Activated naive CD8-positive, alpha-beta T cell treated with anti-CD3 and anti-CD28 coated beads, Interleukin-2, amount 50 U/mL, for 24 hours (primary cell): ENCODE results near the gene ARHGAP23.

Source experiments
- ATAC-seq: fragments of 150-1000 bp; cut with Tn5 transposase; one replicate; pipeline ENCODE4 v1.10.0; 2021
- DNase-seq: peaks from one replicate; pipeline ENCODE4 v3.0.0; 2021
- H3K27ac Mint-ChIP-seq: one replicate; pipeline ENCODE4 v1.8.0; 2021; ENCODE audit warnings: mild to moderate bottlenecking, mixed read lengths
- H3K27me3 Mint-ChIP-seq: one replicate; pipeline ENCODE4 v1.8.0; 2021; ENCODE audit warnings: mixed read lengths
- H3K36me3 Mint-ChIP-seq: one replicate; pipeline ENCODE4 v1.8.0; 2021; ENCODE audit warnings: low read depth, mixed read lengths
- H3K4me1 Mint-ChIP-seq: one replicate; pipeline ENCODE4 v1.8.0; 2021; ENCODE audit warnings: mixed read lengths
- H3K4me3 Mint-ChIP-seq: one replicate; pipeline ENCODE4 v1.8.0; 2021; ENCODE audit warnings: mild to moderate bottlenecking, moderate library complexity, mixed read lengths
- H3K9me3 Mint-ChIP-seq: one replicate; pipeline ENCODE4 v1.8.0; 2021; ENCODE audit warnings: mixed read lengths

ARHGAP23 gene

DNA sequence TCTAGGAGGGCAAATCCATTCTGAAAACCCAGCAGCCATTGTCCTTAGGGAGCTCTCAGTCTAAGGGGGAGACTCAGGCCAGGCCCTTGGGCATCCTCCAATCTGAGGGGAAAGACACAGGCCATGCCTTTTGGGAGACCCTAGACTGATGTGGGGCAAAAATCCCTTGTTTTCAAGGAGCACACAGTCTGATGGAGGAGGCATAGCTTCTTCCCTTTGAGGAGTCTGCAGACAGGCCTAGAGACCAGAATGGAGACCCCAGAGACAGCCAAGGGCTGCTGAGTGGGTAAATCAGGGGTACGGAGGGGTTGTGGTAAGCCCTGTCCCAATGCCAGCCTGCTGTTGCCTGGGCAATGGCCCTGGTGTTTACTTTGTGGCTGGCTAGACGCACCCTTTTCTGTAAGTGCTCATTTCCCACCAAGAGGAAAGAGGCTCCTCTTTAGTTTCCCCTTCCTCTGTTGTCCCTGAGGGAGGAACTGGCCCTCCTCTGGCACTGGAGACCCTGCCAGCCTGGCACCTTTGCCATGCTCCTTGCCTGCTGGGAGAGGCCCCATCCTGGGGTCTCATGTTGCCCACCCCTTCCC, 19.3 kb downstream of the ARHGAP23 start:
- H3K27me3 Mint-ChIP-seq, result peaks cover 11% of the 10 kb centered on the region
- peaks cover 5% of the 10 kb centered on the region for H3K4me1 Mint-ChIP-seq
- no peak overlapping the region for H3K4me3 Mint-ChIP-seq
- no peaks in the 10 kb centered on the region for H3K9me3 Mint-ChIP-seq
- no peak for DNase-seq
- H3K36me3 Mint-ChIP-seq, result no peaks in the 10 kb centered on the region
- H3K27ac Mint-ChIP-seq, result no peak overlapping the region
- ATAC-seq, result no peak

- Mint-ChIP-seq H3K27ac (no peak overlapping the region), H3K9me3 (no peaks in the 10 kb centered on the region), H3K27me3 (peaks cover 17% of the 10 kb centered on the region), H3K4me1 (peaks cover 12% of the 10 kb centered on the region), H3K4me3 (no peak overlapping the region), H3K36me3 (no peaks in the 10 kb centered on the region)
- DNase-seq (no peak), ATAC-seq (no peak)
Measured at GRCh38 chr17:38448208-38448771, 20.0 kb downstream of the ARHGAP23 start.

- no peak overlapping the region for H3K4me3 Mint-ChIP-seq
- H3K4me1 Mint-ChIP-seq, result peaks cover 13% of the 10 kb centered on the region
- no peak for ATAC-seq
- no peak overlapping the region for H3K27ac Mint-ChIP-seq
- H3K9me3 Mint-ChIP-seq, result no peaks in the 10 kb centered on the region
- no peak for DNase-seq
- H3K27me3 Mint-ChIP-seq, result peaks cover 22% of the 10 kb centered on the region
- H3K36me3 Mint-ChIP-seq, result no peaks in the 10 kb centered on the region
Measured at GRCh38 chr17:38449364-38449763, 21.1 kb downstream of the ARHGAP23 start.

- no peak overlapping the region for H3K4me3 Mint-ChIP-seq
- peaks cover 17% of the 10 kb centered on the region for H3K4me1 Mint-ChIP-seq
- H3K9me3 Mint-ChIP-seq, result no peaks in the 10 kb centered on the region
- ATAC-seq, result no peak
- DNase-seq, result no peak
- H3K36me3 Mint-ChIP-seq, result no peaks in the 10 kb centered on the region
- H3K27ac Mint-ChIP-seq, result no peak overlapping the region
- H3K27me3 Mint-ChIP-seq, result peaks cover 31% of the 10 kb centered on the region
Measured at GRCh38 chr17:38450557-38451029, 22.3 kb downstream of the ARHGAP23 start.

GRCh38 chr17:38451030-38451839, 23.0 kb downstream of the ARHGAP23 start:
- DNase-seq (no peak), ATAC-seq (no peak)
- H3K36me3 Mint-ChIP-seq, result no peaks in the 10 kb centered on the region
- no peaks in the 10 kb centered on the region for H3K9me3 Mint-ChIP-seq
- H3K4me1 Mint-ChIP-seq, result peaks cover 17% of the 10 kb centered on the region
- no peak overlapping the region for H3K27ac Mint-ChIP-seq
- H3K27me3 Mint-ChIP-seq, result peaks cover 32% of the 10 kb centered on the region
- no peak overlapping the region for H3K4me3 Mint-ChIP-seq

DNA sequence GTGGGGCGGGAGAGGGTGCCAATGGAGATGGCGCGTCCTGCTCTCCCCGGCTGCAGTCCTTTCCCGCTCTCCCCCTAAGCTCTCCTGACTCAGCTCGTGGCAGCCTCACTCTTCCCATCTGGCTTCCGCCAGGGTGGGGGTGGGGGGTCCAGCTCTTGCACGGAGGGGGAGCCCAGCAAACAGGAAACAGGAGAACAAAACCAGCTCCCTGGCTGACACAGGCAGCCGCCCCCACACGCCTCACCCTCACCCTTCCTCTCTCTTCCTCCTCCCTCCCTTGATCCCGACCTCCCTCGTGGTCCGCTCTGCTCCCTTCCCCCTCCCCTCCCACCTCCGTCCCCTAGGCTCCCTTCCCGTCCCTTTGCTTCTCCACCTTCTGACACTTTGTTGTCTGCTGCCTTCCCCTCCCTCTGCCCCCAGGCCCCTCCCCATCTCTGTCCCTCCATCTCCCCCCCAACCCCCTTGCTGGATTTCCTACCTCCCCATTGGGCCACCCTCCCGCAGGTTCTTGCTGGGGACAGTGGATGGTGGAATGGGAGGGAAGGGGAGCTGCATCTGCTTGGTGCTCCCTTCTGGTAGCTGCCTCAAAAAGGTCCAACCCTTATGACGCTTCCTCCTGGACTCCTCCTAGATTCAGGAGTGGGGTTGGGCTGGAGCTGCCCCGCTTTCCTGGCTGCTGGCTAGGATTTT, 23.7 kb downstream of the ARHGAP23 start:
- no peak for ATAC-seq

DNA sequence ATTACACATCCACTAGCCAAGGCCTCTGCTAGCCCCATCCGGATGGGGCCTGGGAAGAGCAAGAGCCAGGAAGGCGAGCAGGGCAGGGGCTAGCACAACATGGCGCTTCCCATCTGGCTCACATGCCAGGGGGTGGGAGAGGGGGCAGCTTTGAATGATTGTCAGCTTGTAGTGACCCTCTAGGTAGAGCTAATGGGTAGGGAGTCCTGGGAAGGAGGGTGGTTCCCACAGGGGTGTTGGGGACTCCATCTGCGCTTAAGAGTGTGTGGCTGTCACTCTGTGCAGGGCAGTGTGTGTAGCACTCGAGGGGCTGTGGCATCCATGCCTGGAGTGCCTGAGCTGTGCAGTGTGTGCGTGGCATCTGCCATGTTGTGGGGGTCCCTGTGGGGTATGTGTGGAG, 24.5 kb downstream of the ARHGAP23 start:
- no peaks in the 10 kb centered on the region for H3K36me3 Mint-ChIP-seq
- no peak overlapping the region for H3K27ac Mint-ChIP-seq
- peaks cover 32% of the 10 kb centered on the region for H3K27me3 Mint-ChIP-seq
- no peaks in the 10 kb centered on the region for H3K9me3 Mint-ChIP-seq
- DNase-seq (no peak), ATAC-seq (no peak)
- peak overlapping the region; percentile 32 for H3K4me3 Mint-ChIP-seq
- peaks cover 17% of the 10 kb centered on the region for H3K4me1 Mint-ChIP-seq

More for the DNA sequence above, 23.7 kb downstream of the ARHGAP23 start:
- no peak for DNase-seq
- Mint-ChIP-seq H3K36me3 (no peaks in the 10 kb centered on the region), H3K27me3 (peaks cover 32% of the 10 kb centered on the region), H3K9me3 (no peaks in the 10 kb centered on the region), H3K4me3 (no peak overlapping the region), H3K4me1 (peaks cover 17% of the 10 kb centered on the region), H3K27ac (no peak overlapping the region)

DNA sequence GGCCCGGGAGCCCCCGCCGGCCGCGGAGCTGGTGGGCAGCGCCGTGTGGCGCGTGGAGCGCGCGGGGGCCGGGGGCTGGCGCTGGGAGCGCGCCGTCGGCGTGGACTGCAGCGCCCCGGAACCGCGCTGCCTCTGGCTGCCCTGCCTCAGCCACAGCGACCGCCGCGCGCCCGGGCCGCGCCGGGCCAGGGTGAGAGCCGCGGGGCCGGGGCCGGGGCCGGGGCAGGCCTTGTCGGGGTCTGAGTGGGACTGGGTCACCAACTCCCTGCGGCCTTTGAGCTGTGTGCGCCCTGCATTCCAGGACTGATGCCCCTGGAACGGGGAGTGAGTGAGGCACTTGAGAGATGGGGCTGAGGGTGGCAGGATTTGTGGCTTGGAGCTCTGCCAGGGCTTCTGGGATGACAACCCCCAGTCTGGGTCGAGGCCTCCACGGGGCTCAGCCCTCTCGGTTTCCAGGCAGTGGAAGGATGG, 25.7 kb downstream of the ARHGAP23 start:
- Mint-ChIP-seq H3K4me1 (peaks cover 17% of the 10 kb centered on the region), H3K36me3 (no peaks in the 10 kb centered on the region), H3K27ac (no peak overlapping the region), H3K9me3 (no peaks in the 10 kb centered on the region), H3K27me3 (peaks cover 32% of the 10 kb centered on the region), H3K4me3 (no peak overlapping the region)
- DNase-seq (no peak), ATAC-seq (no peak)

- Mint-ChIP-seq H3K4me3 (no peak overlapping the region), H3K27ac (no peak overlapping the region), H3K9me3 (no peaks in the 10 kb centered on the region), H3K27me3 (peaks cover 32% of the 10 kb centered on the region), H3K36me3 (no peaks in the 10 kb centered on the region), H3K4me1 (peaks cover 17% of the 10 kb centered on the region)
- ATAC-seq (no peak), DNase-seq (no peak)
Measured at GRCh38 chr17:38454532-38454931, 26.3 kb downstream of the ARHGAP23 start.

DNA sequence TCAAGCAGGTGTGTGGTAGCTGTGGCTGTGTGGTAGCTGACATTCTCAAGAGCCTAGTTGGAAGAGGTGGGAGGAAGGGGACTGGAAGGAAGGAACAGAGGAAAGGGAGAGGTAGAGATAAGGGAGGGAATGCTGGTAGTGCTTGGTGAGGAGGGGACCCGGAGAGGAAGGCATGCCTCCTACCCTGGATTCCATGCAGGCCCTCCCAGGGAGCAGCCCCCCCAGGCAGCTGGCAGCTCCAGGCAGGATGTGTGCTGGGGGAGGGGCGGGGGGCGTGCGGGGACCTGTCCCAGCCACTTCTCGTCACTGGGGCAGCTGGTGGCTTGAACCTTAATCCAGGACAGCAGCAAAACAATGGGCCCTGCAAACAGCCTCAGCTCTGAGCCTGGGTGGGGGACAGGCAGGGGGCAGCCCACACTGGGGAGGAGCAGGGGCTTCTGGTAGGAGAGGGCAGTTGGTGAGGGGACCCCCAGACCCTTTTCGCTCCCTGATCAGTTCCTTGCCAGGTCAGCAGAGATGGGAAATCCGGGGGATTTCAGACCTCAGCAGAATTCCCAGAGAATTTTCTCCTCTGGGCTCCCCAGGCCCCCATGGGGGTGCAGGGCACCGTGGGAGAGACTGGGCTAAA, 27.1 kb downstream of the ARHGAP23 start:
- peaks cover 32% of the 10 kb centered on the region for H3K27me3 Mint-ChIP-seq
- H3K4me3 Mint-ChIP-seq, result no peak overlapping the region
- no peak for DNase-seq

DNA sequence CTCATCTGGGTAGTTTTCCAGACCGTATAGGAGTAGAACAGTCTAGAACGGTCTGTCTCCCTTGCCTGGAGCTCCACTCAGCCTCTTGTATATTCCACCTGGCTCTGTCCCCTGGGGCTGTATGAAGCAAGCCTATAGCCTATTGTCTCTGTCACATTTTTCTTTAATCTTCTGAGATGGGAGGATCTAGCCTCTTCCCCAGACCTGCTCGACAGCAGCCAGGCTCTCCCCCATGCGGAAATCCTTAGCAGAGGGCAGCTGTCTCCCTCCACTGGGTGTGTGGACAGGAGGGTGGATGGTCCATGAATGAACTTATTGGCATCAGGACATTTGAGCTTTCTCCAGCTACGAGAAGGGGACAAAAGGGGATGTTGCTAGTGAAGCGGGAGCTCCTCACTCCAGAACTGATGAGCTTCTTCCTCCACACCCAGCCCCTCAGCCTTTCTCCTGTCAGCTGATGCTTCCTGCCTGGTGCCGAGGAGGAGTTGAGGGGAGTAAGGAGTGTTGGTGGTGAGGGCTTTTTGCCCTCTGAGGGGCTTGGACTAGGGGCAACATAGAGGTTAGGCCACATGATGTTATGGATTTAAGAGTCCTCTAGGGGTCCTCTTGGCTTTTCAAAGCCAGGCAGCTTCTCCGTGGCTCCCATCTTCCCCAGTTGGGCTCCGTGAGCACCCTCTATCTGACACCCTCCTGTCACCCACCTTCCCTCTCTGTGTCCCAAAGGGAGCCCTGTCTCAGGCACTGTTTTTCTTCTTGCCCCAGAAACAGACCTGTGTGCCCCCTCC, 28.0 kb downstream of the ARHGAP23 start:
- H3K36me3 Mint-ChIP-seq, result no peaks in the 10 kb centered on the region
- no peak for ATAC-seq
- no peak for DNase-seq
- H3K4me3 Mint-ChIP-seq, result no peak overlapping the region
- H3K9me3 Mint-ChIP-seq, result no peaks in the 10 kb centered on the region
- H3K27ac Mint-ChIP-seq, result no peak overlapping the region
- H3K4me1 Mint-ChIP-seq, result peaks cover 17% of the 10 kb centered on the region
- peaks cover 32% of the 10 kb centered on the region for H3K27me3 Mint-ChIP-seq

More for the DNA sequence above, 27.1 kb downstream of the ARHGAP23 start:
- no peak for ATAC-seq
- Mint-ChIP-seq H3K9me3 (no peaks in the 10 kb centered on the region), H3K27ac (no peak overlapping the region), H3K4me1 (peaks cover 17% of the 10 kb centered on the region), H3K36me3 (no peaks in the 10 kb centered on the region)

GRCh38 chr17:38457577-38458371, 29.5 kb downstream of the ARHGAP23 start:
- DNase-seq (no peak), ATAC-seq (no peak)
- H3K36me3 Mint-ChIP-seq, result no peaks in the 10 kb centered on the region
- H3K27me3 Mint-ChIP-seq, result peaks cover 20% of the 10 kb centered on the region
- H3K9me3 Mint-ChIP-seq, result no peaks in the 10 kb centered on the region
- H3K27ac Mint-ChIP-seq, result no peak overlapping the region
- peaks cover 11% of the 10 kb centered on the region for H3K4me1 Mint-ChIP-seq
- no peak overlapping the region for H3K4me3 Mint-ChIP-seq

DNA sequence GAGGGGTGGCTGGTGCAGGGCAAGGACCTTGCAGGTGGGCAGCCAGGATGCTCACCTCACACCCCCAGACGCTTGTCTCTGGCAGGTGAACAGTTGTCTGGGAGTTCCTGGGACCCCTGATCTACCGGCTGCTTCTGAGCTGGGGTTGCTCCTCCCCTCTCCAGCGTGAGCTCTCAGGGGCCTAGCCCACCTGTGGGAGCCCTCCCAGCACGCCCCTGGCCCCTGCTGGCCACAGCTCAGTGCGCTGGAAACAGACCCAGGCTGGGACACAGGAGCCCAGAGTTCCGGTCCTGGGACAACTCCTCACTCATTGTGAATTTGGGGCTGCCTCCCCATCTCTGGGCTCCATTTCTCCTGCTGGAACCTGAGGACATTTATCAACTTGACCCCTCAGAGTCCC, 30.3 kb downstream of the ARHGAP23 start:
- Mint-ChIP-seq H3K27me3 (peaks cover 14% of the 10 kb centered on the region), H3K4me3 (no peak overlapping the region), H3K27ac (no peak overlapping the region), H3K9me3 (no peaks in the 10 kb centered on the region), H3K36me3 (no peaks in the 10 kb centered on the region), H3K4me1 (peaks cover 4% of the 10 kb centered on the region)
- no peak for ATAC-seq
- DNase-seq, result no peak
